ENCODE results near the gene P2RY13. TPM values are rescaled to one million over a fixed set of nuclear protein-coding genes. Genes with fewer than 3 reads are reported as not detected.

The P2RY13 gene
- total RNA-seq, 4 donors from 2014 or later, result 0.34 to 1.2 (median 0.58) TPM

GRCh38 chr3:151330379-151330778 is 1.0 kb upstream of the P2RY13 start:
- WGBS, 2 donors, result 76 to 78% methylated on average over 4 of the region's 4 CpGs
- intact Hi-C loops (cut with DNase I; ENCODE audit: low total_unique reads), result no loop called here
- TF ChIP-seq CTCF (IDR thresholded peaks at IDR 0.05), result no peak
- no peak for TF ChIP-seq POLR2A (IDR thresholded peaks at IDR 0.05)
- DNase-seq (ENCODE audit: low spot score in 2 of 2), result no peak
- H3K4me3 ChIP-seq (ENCODE audit: low read depth, poor library complexity, severe bottlenecking), result no peak overlapping the region

GRCh38 chr3:151328298-151328995 is 902 bp downstream of the P2RY13 start:
- intact Hi-C loops (cut with DNase I; ENCODE audit: low total_unique reads), result no loop called here

GRCh38 chr3:151327571-151328198 is 1.7 kb downstream of the P2RY13 start:
- TF ChIP-seq CTCF (IDR thresholded peaks at IDR 0.05) (no peak), POLR2A (IDR thresholded peaks at IDR 0.05) (no peak)
- intact Hi-C loops (cut with DNase I; ENCODE audit: low total_unique reads), result no loop called here
- no peak overlapping the region for H3K4me3 ChIP-seq (ENCODE audit: low read depth, poor library complexity, severe bottlenecking)
- 7 to 11% methylated on average over 3 of the region's 3 CpGs for WGBS, 2 donors
- DNase-seq (ENCODE audit: low spot score in 2 of 2), result no peak

More at GRCh38 chr3:151328298-151328995, 902 bp downstream of the P2RY13 start:
- no peak for DNase-seq (ENCODE audit: low spot score in 2 of 2)
- WGBS, 2 donors, result 25 to 27% methylated on average over 10 of the region's 10 CpGs
- H3K4me3 ChIP-seq (ENCODE audit: low read depth, poor library complexity, severe bottlenecking), result no peak overlapping the region
- TF ChIP-seq POLR2A (IDR thresholded peaks at IDR 0.05), result no peak
- TF ChIP-seq CTCF (IDR thresholded peaks at IDR 0.05), result no peak

- H3K4me3 ChIP-seq (ENCODE audit: low read depth, poor library complexity, severe bottlenecking), result no peak overlapping the region
- 92 to 100% methylated on average over 1 of the region's 1 CpG for WGBS, 2 donors
- DNase-seq (ENCODE audit: low spot score in 2 of 2), result no peak
- TF ChIP-seq CTCF (IDR thresholded peaks at IDR 0.05) (no peak), POLR2A (IDR thresholded peaks at IDR 0.05) (no peak)
- intact Hi-C loops (cut with DNase I; ENCODE audit: low total_unique reads), result no loop called here
Observed at GRCh38 chr3:151322511-151322910, 6.8 kb downstream of the P2RY13 start.

- TF ChIP-seq POLR2A (IDR thresholded peaks at IDR 0.05) (no peak), CTCF (IDR thresholded peaks at IDR 0.05) (no peak)
- H3K4me3 ChIP-seq (ENCODE audit: low read depth, poor library complexity, severe bottlenecking), result no peak overlapping the region
- intact Hi-C loops (cut with DNase I; ENCODE audit: low total_unique reads), result no loop called here
- 45 to 56% methylated on average over 1 of the region's 1 CpG for WGBS, 2 donors
- DNase-seq (ENCODE audit: low spot score in 2 of 2), result no peak
Observed at GRCh38 chr3:151321526-151321925, 7.8 kb downstream of the P2RY13 start.

Measured in lower leg skin (tissue), 4 donors.